SU-DHL-6 (cell line): ENCODE results near the gene TSKU.

ENCODE experiments used
- EZH2phosphoT487 ChIP-seq: fragments of 200-600 bp; sonication (generic), shearing (Covaris generic); conservative IDR thresholded peaks from 2 replicates; pipeline ENCODE4 v1.6.1; 2018; ENCODE audit warnings: mild to moderate bottlenecking, antibody characterized with exemption, low read length, moderate library complexity, mixed read lengths
- TF ChIP-seq, protein P1 (sequence below): fragments of 200-600 bp; sonication (generic); IDR thresholded peaks from one replicate; pipeline ENCODE4 v1.5.1; 2017; ENCODE audit warnings: antibody characterized with exemption, mild to moderate bottlenecking, low read length, moderate library complexity; ENCODE audit not compliant: insufficient read depth, poor library complexity, severe bottlenecking

DNA sequence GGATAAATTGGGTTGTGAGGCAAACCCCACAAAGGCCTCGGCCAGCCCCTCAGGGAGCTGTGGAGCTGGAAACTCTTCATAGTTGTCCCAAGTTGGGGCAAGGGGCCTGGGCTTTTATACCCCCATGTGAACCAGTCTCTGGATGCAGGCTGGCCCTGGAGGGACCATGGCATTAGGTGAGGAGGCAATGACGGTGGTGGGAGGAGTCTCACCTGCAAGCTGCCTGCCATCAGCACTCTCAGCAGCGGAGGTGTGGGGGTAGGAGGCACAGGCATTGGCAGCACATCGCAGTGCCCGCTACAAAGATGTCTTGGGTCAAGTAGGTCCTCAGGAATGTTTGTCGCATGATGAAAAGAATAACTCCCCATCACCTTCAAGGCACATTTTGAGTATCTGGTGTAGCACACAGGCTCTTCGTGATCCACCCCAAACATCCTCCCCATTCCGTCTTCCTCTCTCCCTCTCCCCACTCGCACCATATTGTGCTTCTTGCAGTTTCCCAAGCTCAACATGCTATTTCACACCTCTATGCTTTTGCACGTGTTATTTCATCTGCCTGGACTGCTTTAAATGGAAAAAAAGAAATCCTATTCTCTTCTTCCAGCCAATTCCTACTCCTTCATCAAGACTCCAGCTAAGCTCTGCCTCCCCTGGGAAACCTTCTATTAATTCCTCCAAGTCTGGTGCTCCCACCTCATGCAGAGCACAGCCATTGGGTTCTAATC, 18.1 kb upstream of the TSKU start:
- TF ChIP-seq, protein P1, sequence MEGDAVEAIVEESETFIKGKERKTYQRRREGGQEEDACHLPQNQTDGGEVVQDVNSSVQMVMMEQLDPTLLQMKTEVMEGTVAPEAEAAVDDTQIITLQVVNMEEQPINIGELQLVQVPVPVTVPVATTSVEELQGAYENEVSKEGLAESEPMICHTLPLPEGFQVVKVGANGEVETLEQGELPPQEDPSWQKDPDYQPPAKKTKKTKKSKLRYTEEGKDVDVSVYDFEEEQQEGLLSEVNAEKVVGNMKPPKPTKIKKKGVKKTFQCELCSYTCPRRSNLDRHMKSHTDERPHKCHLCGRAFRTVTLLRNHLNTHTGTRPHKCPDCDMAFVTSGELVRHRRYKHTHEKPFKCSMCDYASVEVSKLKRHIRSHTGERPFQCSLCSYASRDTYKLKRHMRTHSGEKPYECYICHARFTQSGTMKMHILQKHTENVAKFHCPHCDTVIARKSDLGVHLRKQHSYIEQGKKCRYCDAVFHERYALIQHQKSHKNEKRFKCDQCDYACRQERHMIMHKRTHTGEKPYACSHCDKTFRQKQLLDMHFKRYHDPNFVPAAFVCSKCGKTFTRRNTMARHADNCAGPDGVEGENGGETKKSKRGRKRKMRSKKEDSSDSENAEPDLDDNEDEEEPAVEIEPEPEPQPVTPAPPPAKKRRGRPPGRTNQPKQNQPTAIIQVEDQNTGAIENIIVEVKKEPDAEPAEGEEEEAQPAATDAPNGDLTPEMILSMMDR: no peak
- TF ChIP-seq EZH2phosphoT487: no peak
